DND-41 (cell line): ENCODE measurements around the gene GABBR1.

Experiments
- EZH2 ChIP-seq: IDR thresholded peaks from 3 replicates; pipeline ENCODE4 v1.6.1; 2012; ENCODE audit warnings: borderline replicate concordance, low read depth, mild to moderate bottlenecking, moderate library complexity, low read length, inconsistent platforms; ENCODE audit not compliant: severe bottlenecking
- TF ChIP-seq, protein P1 (sequence below): IDR thresholded peaks from 2 replicates; pipeline ENCODE4 v1.5.1; 2012; ENCODE audit warnings: borderline replicate concordance, low read length, moderate library complexity, mild to moderate bottlenecking; ENCODE audit not compliant: poor library complexity, severe bottlenecking; ENCODE audit errors: extremely low read depth

DNA sequence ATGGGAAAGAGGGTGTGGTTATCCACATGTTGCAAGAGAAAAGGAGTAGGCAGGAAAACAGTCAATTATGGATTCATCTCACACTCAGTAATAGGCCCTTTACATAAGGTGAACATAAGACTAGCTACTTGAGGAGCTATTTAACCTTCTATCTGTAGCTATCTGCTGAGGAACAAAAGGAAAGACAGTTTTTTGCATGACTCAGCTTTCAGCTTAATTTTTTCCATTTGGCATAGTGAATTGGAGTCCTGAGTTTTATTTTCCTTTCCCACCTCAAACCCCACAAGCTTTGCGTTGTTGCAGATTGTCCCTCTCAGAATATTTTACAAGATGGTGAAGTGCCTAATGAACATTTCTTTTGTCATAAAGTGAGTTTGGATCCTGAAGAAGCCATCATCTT lies 105.9 kb downstream of the GABBR1 start:
- TF ChIP-seq EZH2, result no peak
- TF ChIP-seq, protein P1, sequence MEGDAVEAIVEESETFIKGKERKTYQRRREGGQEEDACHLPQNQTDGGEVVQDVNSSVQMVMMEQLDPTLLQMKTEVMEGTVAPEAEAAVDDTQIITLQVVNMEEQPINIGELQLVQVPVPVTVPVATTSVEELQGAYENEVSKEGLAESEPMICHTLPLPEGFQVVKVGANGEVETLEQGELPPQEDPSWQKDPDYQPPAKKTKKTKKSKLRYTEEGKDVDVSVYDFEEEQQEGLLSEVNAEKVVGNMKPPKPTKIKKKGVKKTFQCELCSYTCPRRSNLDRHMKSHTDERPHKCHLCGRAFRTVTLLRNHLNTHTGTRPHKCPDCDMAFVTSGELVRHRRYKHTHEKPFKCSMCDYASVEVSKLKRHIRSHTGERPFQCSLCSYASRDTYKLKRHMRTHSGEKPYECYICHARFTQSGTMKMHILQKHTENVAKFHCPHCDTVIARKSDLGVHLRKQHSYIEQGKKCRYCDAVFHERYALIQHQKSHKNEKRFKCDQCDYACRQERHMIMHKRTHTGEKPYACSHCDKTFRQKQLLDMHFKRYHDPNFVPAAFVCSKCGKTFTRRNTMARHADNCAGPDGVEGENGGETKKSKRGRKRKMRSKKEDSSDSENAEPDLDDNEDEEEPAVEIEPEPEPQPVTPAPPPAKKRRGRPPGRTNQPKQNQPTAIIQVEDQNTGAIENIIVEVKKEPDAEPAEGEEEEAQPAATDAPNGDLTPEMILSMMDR, result no peak
